ENCODE data around the gene MED12L. TPM values are rescaled to one million over a fixed set of nuclear protein-coding genes. Genes with fewer than 3 reads are reported as not detected.

Gene MED12L
- total RNA-seq, 1 experiment from 2014 or later: 14.9 TPM

- no peak for TF ChIP-seq CTCF (conservative IDR thresholded peaks at IDR 0.05)
- no peak for DNase-seq
- H3T11ph ChIP-seq (ENCODE audit: low read length): no peak overlapping the region
- H2AFZ ChIP-seq (ENCODE audit: low read length): no peak overlapping the region
- H3K23me2 ChIP-seq (ENCODE audit: insufficient read length, low read depth, low read length, poor library complexity, severe bottlenecking): no peaks in the 10 kb centered on the region
- no peak overlapping the region for H3K23ac ChIP-seq (ENCODE audit: insufficient read length, low read depth, low read length)
- H4K91ac ChIP-seq (ENCODE audit: insufficient read length, low read depth, low read length): no peak overlapping the region
- no peaks in the 10 kb centered on the region for H3K9me3 Mint-ChIP-seq
- H3K4me2 ChIP-seq (ENCODE audit: insufficient read depth, insufficient read length, low read length): no peak overlapping the region
- H3K56ac ChIP-seq (ENCODE audit: insufficient read length, low read depth, low read length): no peak overlapping the region
- no peak overlapping the region for H2BK5ac ChIP-seq (ENCODE audit: insufficient read length, low read length)
- H2BK20ac ChIP-seq (ENCODE audit: low read depth, low read length, poor library complexity, severe bottlenecking): no peak overlapping the region
- no peaks in the 10 kb centered on the region for H4K20me1 ChIP-seq (ENCODE audit: control insufficient read depth, insufficient read depth, insufficient read length)
- no peak overlapping the region for H3K18ac ChIP-seq (ENCODE audit: insufficient read length, low read depth, low read length)
- no peak overlapping the region for H2AK5ac ChIP-seq (ENCODE audit: insufficient read length, low read length)
- no peak overlapping the region for H2BK12ac ChIP-seq (ENCODE audit: insufficient read length, low read depth, low read length)
- peaks cover 43 to 45% of the 10 kb centered on the region in 2 experiments for H3K4me1 Mint-ChIP-seq
- no peak overlapping the region for H2BK120ac ChIP-seq (ENCODE audit: low read depth, low read length, poor library complexity, severe bottlenecking)
- no peaks in the 10 kb centered on the region for H3K27me3 ChIP-seq (ENCODE audit: insufficient read depth, low read length)
- H3K4me3 Mint-ChIP-seq: no peak overlapping the region
- no peak overlapping the region for H4K5ac ChIP-seq (ENCODE audit: insufficient read length, low read depth, low read length)
- no peaks in the 10 kb centered on the region for H3K36me3 Mint-ChIP-seq (ENCODE audit: insufficient read depth in 1 of 3, low read depth in 3 of 3)
- H3K27me3 Mint-ChIP-seq (ENCODE audit: low read depth): no peaks in the 10 kb centered on the region
- no CpG with 5 or more reads among the region's 2 CpGs for WGBS (ENCODE audit: extremely low coverage, insufficient read length, low lambda C conversion rate)
- H3K4me1 ChIP-seq (ENCODE audit: insufficient read depth, low read length): peaks cover 11% of the 10 kb centered on the region; the same call in 1 of the 2 replicates
- H3K27ac ChIP-seq (ENCODE audit: insufficient read length, low read depth, low read length): no peak overlapping the region
- H3K79me2 ChIP-seq (ENCODE audit: insufficient read depth, low read length): no peaks in the 10 kb centered on the region
- H3K4ac ChIP-seq (ENCODE audit: low read depth, low read length): no peak overlapping the region
- no peak overlapping the region for H3K9ac ChIP-seq (ENCODE audit: extremely low read depth, insufficient read length, low read length)
- H4K8ac ChIP-seq (replicated peaks; ENCODE audit: insufficient read length, low read depth, low read length): no peak overlapping the region
- no peaks in the 10 kb centered on the region for H3K79me1 ChIP-seq (ENCODE audit: insufficient read depth, low read depth, low read length, poor library complexity, severe bottlenecking)
- no peak overlapping the region for H3K14ac ChIP-seq (ENCODE audit: insufficient read depth, low read length)
- H3K27ac Mint-ChIP-seq: peak overlapping the region in 1 of 3 experiments; percentile 38; a peak in 2 of 7 replicates
- no peaks in the 10 kb centered on the region for H3K9me3 ChIP-seq (ENCODE audit: control insufficient read depth, low read depth, low read length)
- H2BK15ac ChIP-seq (ENCODE audit: low read depth, low read length): no peak overlapping the region
Observed at GRCh38 chr3:151309566-151309965, 224.1 kb downstream of the MED12L start.

All from H9 (cell line).